GM21367 (cell line): ENCODE data around the gene SHISA9.

Experiments
- ATAC-seq: cut with Tn5 transposase; IDR thresholded peaks from one replicate; pipeline ENCODE4 v1.9.1; 2021; ENCODE audit not compliant: unreplicated experiment

The SHISA9 gene

GRCh38 chr16:13063457-13063856 lies 162.1 kb downstream of the SHISA9 start:
- ATAC-seq = no peak

GRCh38 chr16:13064821-13065220 lies 163.4 kb downstream of the SHISA9 start:
- no peak for ATAC-seq

DNA sequence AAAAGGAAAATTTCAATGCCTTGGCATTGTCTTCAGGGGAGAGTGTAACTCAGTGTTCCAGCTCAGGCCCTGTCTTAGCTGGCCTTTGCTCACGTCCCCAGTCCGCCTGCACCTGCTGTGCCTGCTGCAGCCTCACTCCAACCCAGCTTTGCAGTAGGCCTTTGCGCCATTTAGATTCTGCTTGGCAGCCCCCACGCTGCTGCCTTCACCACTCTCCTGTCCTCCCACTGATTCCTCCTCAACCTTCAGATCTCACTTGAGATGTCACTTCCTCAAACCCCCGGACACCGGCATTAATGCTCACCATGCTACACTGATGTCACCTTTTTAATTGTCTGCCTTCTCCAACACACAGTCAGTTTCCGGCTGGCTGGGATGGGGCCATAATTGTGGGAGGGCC lies 166.2 kb downstream of the SHISA9 start:
- no peak for ATAC-seq

DNA sequence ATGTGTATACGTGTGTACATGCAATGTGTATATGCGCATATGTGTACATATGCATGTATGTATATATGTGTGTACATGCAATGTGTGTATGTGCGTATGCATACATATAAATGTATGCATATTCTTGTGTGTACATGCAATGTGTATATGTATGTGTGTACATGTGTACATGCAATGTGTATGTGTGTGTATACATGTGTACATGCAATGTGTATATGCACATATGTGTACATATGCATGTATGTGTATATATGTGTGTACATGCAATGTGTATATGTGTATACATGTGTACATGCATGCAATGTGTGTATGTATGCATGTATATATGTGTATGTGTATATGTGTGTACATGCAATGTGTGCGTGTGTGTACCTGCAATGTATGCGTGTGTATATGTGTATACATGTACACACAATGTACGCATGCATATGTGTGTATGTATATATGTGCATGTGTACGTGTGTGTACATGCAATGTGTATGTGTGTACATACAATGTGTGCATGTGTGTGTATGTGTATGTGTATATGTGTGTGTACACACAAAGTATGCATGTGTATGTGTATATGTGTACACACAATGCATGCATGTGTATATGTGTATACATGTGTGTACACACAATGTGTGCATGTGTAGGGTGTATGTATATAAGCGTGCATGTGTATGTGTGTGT lies 167.7 kb downstream of the SHISA9 start:
- no peak for ATAC-seq

GRCh38 chr16:13070268-13070667 lies 168.9 kb downstream of the SHISA9 start:
- ATAC-seq = no peak

DNA sequence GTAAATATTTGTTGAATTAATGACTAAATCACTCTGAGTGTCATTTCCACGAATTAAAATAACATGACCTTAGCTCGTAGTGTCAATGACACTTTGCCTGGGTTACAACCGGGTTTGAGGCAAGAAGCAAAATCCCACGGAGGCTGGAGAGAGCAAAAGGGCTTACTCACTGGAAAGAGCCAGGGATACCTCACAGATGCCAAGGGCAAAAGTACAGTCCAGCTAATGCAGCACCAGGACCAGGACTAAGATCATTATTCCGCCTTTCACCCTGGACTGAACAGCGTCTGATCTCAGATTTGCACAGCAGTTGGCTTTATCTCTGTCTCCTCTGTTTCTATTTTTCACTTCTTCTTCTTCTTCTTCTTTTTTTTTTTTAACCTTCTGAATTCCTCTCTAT lies 175.5 kb downstream of the SHISA9 start:
- no peak for ATAC-seq

GRCh38 chr16:13077816-13078215 lies 176.4 kb downstream of the SHISA9 start:
- ATAC-seq = no peak

- ATAC-seq = no peak
These were observed 179.1 kb downstream of the SHISA9 start for GRCh38 chr16:13080531-13080930.

DNA sequence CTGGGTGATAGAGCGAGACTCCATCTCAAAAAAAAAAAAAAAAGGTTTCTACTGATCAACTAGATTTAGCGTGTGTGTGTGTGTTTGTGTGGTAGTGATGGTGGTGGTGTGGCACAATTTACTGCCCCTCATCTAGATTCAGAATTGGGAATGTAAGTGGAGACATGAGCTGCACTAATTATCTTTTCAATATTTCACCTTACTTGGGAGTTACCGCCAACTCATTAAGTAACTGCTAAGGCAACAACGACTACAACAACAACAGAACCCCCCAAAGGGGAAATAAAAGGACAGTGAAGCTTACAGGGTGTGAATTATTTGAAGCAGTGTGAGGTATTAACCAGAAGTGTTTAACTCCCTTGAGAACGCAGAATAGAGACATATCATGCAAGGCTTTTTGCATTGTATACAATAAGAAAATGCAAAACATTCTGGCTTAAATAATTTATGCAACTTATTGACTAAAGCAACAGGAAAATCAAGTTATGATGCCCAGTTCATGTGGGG lies 180.5 kb downstream of the SHISA9 start:
- no peak for ATAC-seq

DNA sequence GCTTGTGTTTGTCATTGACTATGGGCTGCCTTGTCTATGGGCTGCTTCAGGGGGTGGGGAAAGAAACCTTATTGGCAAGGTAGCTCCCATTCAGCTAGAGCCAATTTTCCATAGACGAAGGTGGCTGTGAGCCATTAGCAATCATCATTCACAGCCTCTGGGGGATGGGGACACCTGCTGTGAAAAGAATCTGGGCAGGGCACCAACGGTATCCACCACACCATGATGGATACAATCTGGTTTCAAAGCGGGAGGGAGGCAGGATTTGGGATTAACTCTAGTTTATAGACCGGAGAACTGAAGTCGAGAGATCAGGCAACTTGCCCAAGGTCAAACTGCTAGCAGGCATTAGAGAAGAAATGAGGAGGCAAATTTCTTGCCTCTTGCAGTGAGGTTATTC lies 182.3 kb downstream of the SHISA9 start:
- ATAC-seq = no peak

- no peak for ATAC-seq
These were observed 182.9 kb downstream of the SHISA9 start for GRCh38 chr16:13084331-13084730.

DNA sequence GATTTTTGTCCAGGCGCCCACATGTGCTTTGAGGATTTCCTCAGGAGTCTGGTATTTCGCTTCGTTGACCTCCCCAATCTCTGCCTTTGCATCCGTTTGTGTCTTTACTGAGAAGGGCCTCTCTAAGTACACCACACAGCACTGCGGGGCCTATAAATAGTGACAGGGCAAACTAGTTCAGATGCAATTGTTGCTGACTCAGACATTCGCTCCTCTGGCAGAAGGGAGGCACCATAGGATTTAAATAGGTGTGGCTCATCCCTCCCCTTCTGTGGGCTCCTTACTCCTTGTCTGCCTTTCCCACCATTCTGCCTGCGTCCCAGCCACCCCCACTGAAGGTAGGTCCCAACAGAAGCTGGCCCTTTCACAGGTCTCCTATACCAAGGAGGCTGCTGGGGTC lies 192.3 kb downstream of the SHISA9 start:
- ATAC-seq = no peak

- ATAC-seq = no peak
These were observed 193.7 kb downstream of the SHISA9 start for GRCh38 chr16:13095061-13095460.

- ATAC-seq = no peak
These were observed 197.1 kb downstream of the SHISA9 start for GRCh38 chr16:13098536-13098935.

DNA sequence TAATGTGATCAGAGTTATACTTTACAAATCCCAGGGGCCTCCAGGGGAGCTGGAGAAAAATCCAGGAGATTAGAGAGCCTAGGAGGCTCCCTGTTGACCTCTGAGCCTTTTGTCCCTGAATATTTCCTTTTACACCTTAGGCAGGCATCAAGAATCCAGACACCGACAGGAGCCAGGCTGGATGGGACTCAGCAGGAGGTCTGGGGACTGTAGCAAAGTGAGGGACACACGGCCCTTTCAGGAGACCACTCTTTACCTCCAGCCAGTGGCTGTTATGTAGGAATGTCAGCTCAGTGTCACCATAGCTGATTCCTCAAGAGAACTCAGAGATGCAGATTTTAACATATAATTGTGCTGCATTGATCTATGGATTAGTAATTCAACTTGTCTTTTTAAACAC lies 198.4 kb downstream of the SHISA9 start:
- ATAC-seq = no peak

DNA sequence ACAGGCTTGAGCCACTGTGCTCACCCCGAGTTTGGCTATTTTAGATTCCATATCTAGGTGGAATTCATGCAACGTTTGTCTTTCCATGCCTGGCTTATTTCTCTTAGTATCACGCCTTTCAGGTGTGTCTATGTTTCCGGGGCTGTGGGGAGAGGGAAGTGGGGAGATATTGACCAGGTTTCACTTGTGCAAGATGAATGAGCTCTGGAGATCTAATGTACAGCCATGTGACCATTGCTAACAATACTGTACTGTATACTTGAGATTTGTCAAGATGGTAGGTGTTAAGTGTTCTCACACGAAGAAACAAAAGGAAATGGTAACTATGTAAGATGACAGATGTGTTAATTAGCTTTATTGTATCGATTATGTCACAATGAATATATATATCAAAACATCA lies 199.6 kb downstream of the SHISA9 start:
- ATAC-seq = no peak

DNA sequence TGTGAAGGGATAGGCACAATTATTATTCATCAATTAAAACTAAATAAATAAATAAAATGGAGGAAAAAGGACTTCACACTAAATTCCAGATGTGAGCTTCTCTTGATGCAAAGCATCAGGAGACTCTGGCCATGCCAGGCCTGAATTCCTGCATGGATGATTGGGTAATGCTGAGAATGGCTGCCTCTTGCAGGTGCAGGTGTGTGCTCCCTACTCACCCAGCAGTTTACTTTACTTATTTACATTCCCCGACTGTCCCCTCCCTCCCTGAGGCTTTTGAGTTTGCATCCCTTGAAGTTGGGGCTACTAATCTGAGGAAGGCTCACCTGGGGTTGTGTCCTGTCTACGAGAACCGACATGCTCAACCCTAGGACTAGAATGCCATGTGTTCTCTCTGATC lies 200.4 kb downstream of the SHISA9 start:
- ATAC-seq = no peak

DNA sequence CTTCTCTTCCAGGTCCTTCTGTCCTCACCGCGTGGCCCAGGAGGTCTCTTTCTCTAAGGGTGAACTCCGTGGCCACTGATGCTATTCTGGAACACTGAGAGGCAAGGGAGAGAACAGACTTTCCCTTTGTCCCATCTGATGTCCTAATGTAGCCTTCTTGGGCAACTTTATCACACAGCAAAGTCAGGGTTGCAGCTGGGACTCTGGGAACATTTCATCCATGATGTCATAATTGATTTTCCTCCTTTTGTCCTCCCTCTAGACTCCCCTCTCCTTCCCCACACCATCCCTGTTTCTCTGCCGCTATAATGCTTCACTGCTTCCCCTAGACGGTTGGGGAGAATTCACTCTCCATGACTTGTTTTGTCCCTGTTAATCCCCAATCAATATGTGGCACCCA lies 201.0 kb downstream of the SHISA9 start:
- ATAC-seq = no peak

GRCh38 chr16:13103831-13104530 lies 202.6 kb downstream of the SHISA9 start:
- ATAC-seq = no peak

GRCh38 chr16:13104772-13105171 lies 203.4 kb downstream of the SHISA9 start:
- ATAC-seq = no peak

DNA sequence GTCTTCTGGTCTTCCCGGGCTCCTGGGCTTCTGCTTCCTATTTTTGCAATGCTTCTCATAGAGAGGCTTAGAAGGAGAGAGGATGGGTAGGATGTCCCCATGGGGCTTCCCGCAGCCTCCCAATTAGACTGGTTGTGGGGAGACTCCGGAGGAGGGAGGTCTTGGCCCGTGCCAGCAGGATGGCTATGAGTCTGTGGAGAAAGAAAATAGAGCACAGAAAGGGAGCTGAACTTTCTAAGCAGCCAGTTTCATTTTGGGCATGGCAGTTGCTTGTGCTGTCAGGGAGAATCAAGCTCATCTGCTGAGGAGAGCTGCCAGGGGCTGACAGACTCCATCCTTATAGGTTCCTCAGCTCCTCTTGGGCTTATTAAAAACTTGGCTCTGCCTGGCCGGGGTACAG lies 204.0 kb downstream of the SHISA9 start:
- ATAC-seq = no peak

- ATAC-seq = no peak
These were observed 205.1 kb downstream of the SHISA9 start for GRCh38 chr16:13106464-13106863.

- no peak for ATAC-seq
These were observed 206.7 kb downstream of the SHISA9 start for GRCh38 chr16:13108126-13108525.
